Stimulated activated CD8-positive, alpha-beta memory T cell treated with anti-CD3 and anti-CD28 coated beads, Interleukin-7, amount 100 ng/mL, for 24 hours (primary cell): ENCODE results near the gene OLFML1.

Source experiments
- DNase-seq: peaks from one replicate; pipeline ENCODE4 v3.0.0-alpha.2; 2020; ENCODE audit warnings: low read depth

The OLFML1 gene

DNA sequence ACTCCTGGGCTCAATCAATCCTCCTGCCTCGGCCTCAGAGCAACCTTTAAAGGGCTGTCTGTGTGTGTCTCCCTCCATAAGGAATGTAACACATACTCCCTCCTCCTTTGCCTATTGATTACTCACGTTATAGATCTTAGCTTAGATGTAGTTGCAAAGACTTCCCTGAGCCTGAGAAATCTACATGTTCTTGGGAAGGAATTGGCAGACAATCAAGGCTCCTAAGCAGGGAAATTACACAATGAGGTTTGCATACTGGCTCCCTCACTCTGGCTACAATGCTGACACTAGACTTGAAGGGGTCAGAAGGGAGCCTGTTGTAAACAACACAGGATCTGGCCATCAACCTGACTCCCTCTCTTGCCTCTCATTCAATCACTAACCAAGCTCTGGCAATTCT lies 5.2 kb upstream of the OLFML1 start:
- DNase-seq = no peak

DNA sequence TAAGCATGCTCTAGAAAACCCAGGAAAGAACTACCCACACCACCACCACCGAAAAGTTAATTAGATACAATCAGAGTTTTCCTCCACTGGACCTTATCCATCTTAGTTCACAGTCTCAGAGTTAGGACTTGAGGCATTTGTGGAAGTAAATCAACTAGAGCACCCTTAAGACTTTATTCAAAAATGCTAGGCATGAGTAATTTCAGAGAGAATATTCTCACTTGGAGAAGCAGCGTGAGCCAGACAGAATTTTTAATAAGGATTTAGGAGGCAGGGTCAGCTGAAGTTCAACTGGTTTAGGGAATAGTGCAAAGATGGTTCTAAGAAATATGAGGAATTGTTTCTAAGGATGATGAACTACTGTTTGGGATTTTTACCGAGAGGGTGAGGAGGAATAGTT lies 1.2 kb upstream of the OLFML1 start:
- DNase-seq = no peak

DNA sequence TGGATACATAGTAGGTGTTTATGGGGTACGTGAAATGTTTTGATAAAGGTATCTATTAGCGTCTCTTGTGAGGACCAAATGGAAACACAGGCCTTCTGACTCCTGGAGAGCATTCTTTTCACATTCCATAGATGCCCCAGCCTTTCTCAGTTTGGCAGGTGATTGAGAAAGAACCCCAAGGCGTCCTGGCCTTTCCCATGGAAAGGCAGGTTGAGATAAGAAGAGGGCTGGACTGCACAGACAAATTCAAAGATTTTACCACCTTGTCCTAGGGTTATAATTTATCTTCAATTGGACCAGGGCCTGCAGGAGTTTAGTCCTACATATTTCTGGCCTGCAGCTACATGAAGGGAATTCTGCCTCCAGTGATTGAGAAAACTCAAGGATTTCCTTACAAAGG lies 661 bp upstream of the OLFML1 start:
- DNase-seq = no peak

DNA sequence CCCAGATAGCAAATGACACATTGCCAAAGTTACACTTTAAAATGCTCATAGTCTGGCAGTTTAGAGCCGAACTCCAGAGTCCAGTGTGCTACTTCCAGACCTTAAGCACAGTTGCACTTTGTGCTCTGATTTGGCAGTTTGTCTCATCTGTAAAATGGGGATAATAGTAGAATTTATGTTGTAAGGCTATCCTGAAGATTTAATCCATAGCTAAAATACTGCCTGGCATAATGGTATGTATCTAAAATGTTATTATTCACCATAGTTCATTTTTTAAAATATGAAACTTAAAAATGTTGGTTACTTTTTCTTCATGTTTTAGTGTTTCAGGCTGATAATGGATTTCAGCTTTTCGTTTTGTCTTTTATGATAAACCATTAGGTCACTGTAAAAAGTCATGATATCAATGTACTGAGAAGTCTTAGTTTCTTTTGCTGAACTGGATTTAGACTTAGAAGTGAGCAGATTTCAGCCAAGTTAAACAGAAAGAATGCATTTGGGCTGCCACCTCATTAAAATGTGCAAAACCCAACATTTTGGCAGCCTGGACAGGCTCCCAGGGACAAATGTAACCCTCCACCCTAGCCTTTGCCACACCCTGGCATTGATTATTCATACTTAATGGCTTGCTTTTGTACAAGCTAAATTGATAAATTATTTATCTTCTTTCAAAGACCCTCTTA lies 933 bp downstream of the OLFML1 start:
- no peak for DNase-seq

DNA sequence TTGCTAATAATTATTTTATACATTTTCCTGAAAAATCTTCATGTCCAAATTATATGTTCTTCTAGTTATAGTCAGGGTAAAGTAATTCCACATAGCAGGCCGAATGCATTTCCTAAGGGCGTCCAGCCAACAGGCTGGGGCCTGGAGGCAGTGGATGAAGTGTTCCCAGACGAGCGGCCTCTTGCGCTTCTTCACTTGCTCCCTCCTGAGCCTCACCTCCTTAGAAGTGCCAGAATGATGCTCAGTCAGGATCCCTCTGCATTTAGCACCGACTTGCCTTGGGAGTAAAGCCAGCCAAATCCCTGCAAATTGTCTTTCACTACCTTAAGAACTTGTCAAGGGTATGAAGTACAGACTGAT lies 1.5 kb downstream of the OLFML1 start:
- DNase-seq = no peak

DNA sequence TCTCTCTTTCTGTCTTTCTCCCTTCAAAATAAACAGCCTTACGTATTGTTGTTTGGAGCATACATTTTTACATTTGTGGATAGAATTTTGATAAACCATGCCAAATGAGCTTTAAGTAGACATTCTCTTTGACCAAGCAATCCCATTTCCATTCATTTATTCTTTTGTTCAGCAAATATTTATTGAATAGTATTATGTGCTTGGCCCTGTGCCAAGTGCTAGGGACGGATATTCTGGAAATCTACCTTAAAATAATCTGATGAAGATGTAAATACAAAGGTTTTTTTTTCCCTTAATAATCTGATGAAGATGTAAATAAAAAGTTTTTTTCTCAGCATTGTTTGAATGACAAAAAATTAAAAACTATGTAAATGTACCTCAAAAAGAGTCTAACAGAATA lies 2.1 kb downstream of the OLFML1 start:
- DNase-seq = no peak

DNA sequence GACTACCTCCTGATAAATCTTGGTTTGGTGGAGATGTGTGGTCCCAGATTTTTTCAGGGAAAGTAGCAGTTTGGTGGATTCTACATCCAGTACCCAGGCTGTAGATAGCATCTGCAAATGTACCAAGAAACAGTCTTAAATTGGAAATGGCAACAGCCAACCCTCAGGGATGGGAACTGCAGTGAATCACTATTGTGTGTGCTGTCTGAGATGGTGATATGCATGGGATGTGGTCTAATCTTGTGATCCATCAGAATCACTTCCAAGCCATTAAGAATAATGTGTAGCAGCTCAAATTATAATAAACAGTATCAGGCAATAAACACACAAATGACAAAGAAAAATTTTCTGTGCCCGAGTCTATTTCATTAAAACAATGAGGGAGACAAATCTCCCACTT lies 3.4 kb downstream of the OLFML1 start:
- DNase-seq = no peak

DNA sequence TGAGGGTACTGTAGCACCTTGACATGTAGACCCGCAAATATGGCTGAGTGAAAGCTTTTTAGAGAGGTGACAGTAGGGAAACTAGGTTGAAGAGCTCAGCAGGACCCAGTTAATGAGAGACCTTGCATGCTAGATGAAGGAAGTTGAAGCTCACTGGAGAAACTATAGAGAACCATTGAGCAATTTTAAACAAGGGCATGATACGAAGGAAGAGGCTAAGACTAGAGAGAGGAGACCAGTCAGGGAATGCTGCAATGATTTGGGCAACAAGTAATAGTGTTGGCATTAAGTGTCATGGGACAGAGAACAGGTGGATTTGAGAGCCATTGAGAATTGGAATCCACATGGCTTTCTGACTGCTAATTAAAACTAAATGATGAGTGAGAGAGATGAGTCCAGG lies 4.1 kb downstream of the OLFML1 start:
- no peak for DNase-seq

DNA sequence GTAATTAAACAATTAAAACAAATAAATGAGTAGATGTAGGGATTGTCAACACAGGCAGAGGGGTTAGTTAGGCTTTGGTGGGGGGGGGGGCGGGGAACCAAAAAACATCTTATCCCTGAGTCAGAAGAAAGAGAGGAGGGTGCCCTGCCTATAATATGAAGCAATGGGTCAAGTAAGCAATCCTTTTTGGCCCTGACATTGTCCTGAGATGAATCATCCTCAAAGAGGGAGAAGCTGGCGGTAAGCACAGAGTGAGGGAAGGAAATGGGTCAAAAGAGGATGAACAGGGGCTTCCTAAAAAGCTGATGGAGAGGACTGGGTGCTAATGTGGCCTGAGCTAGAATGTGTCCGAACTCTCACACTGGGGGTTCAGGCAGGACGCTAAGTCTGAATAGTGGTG lies 4.7 kb downstream of the OLFML1 start:
- DNase-seq = no peak

DNA sequence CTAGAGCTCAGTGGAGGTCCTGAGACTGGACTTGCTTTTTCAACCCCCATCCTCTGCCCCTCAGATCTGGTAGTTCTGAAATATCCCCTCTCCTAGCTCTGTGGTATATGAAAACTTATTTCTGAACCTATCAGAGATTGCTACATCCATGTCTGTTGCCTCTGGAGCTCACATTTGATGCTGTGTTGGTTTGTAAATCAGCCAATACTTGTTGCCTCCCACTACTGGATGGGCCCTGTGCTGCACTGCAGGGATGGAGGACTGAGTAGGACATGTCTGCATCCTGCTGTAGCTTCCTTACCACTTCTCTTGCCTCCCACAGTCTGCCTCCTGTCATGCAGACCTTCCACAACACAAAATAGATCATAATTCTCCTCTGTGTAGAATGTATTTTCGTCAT lies 5.2 kb downstream of the OLFML1 start:
- DNase-seq = no peak

DNA sequence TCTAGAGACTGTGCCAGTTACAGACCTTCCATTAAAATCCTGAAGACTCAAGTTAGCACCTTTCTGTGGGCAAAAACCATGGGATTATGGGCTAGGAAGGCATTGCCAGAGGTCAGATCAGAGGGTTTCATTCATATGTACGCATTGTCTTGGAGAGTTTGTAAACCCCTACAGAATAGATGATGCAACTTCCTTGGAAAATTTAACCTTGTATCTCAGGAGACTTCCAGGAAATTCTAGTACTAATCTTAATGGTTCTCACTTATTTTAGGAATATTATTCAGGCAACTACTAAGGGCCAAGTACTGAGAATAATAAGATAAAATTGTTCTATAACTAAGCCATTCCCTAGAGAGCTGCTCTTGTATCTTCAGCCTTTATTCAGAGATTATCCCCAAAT lies 6.9 kb downstream of the OLFML1 start:
- no peak for DNase-seq

DNA sequence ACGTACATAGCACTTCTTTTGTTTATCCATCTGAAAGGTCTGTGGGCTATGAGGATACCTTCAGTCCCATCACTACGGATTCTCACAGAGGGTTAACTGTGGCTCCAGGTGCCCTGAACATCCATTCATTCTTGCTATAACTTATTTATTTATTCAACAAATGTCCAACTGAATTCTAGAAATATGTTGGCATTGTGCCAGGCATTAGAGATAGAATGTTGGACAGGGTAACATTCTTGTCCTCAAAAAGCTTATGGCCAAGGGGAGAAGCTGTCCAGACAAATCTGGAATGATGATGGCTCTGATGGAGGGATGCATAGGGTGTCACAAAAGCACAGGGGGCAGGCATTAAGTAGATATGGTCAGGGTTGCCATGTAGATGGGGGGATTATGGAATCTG lies 8.4 kb downstream of the OLFML1 start:
- no peak for DNase-seq

DNA sequence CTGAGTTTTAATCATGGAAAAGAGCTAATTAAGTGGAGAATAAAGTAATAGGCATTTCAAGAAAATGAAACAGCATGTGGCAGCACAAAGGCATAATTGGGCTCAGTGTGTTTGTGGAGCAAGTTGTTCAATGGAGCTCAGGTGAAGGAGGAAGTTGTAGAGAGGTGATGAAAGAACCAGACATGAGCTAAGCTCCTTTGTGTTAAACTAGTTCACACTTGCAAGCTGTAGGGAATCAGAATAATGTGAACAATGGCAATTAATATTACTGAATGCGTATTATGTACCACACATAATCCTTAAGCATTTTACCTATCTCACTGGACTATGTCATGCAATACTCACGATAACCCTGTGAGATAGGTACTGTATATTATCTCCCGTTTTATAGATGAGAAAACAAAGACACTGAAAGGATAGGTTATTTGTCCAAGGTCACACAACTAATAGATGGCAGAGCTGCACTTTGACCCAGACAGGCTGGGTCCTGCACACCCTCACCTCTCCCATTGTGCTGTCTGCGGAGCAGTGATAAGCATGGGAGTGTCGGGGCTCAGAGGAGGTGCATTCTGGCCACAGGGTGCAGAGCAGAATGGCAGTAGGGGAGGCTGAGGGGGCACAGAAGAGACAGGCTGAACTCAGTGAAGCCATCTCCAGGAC lies 8.9 kb downstream of the OLFML1 start:
- no peak for DNase-seq

DNA sequence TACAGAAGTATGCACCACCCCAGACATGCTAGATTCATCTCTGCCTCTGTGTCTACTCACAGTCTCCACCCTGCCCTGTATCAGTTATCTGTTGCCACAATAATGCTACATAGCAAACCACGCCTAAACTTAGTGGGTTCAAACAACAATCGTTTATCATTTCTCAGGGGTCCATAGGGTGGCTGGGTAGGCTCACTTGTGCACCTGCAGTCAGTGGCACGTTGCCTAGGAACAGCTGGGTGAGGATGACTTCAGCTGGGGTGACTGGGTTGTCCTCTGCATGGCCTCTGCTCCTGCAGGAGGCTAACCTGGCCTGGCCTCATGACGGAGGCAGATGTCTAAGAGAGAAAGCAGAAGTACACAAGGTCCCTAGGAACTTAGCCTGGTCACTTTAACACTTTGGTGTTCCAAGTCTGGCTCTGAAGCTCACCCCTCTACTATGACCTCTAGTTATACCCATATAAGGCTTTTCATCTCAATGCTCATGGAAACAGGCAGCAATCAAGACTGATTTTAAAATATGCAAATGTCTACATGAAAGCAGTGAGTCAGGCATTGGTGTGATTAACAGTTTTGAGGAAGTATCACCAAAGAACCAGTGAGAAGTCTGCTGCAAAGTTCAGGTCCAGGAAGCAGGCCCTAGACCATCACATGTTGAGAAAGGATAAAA lies 10.7 kb downstream of the OLFML1 start:
- no peak for DNase-seq

DNA sequence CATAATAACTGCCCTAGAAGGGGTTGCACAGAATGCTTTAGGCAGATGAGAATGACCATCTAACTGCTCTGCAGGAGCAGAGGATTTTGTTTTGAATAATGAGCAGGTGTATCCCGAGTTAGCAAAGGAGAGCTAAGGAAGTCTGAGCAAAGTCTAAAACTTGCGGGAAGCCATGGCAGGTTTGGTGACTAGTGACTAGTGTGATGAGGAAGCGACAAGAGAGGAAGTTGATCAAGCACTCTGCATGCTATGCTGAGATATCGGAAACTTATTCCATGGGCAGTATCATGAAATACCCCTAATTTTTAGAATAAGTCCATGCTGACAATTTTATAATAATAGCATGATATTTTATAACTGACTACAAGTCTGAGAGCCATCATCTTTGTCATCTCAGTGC lies 12.9 kb downstream of the OLFML1 start:
- no peak for DNase-seq

DNA sequence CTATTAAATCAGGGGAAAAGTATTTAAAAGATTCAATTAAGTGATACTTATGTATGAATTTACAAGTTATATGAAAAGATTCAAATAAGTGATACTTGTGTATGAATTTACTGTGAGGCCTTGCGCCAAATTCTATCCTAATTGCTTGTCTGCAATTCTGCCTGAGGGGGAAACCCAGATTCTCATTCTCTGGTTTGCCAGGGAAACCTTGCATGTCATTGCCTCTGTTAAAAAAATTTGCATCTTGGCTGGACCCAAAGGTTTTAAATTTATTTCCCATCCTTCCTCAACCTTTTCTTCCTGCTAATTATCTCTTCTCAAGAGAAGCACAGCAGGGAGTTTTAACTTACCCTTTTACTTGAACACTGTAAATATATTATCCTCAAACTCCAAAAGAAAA lies 13.8 kb downstream of the OLFML1 start:
- DNase-seq = no peak

DNA sequence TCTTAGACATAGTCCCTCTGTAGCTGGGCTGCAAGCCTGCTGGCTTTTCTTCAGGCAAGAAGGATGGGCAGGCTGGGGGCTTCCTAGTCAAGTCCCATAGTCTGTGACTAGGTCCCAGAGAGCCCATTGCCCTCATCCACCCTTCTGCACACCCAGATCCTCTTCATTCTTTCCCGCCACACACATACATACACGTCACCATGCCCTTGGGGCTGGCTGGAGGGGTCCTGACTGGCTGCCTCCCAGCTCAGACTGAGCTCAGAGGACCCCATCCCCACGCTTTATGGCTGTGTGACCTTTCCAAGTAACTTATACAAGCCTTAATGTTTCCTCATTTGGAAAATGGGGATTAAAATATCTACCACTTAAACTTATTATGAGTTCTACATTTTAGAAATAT lies 14.9 kb downstream of the OLFML1 start:
- DNase-seq = no peak

DNA sequence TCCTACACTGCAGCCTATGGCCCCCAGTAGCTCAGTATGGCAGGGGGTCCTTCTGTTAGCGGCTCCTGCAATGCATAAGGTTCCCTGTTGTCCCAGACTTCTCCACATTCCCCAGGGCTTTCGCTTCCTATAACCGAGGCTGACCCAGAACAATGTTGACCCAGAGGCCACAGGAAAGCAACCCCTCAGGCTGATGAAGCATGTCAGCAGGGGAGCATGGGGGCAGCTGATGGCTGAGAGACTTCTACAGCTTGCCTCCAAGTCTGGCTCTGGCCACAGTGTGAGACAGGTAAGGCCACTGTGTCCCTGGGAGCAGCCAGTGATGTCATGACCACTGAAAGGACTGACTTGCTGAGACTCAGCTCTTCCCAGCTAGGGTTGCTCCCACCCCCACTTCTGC lies 15.9 kb downstream of the OLFML1 start:
- no peak for DNase-seq

DNA sequence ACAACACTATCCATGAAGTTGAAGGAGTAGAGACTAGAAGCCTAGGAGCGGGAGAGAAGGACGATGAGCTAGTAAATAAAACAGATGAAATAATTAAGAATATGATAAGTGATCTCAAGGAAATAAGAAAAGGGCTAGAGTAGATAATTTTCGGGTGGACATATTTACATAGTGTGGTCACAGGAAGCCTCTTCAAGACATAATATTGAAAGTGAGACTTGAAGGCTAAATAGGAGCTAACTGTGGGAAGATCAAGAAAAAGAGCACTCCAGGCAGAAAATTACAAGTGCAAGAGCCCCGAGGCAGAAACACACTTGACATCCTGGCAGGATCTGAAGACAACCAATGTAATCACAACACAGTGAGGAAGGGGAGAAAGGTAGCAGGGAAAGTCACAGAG lies 16.6 kb downstream of the OLFML1 start:
- DNase-seq = no peak

DNA sequence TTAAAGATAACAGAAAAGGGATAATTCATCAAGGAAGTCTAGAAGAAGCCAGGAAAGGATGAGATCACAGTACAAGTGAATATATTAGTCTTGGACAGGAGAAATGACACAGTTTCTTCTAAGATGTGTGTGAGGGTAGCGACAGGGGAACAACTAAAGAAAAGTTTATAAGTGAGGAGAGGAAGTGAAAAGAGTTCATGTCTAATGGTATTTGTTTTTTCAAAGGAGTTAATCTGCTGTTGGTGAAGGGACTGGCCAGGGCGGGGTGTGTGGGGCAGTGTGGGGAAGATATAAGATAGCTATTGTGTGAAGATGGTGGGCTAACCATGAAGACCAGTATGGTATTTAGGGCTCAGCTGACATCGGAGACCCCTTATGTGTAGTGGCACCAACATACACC lies 20.9 kb downstream of the OLFML1 start:
- no peak for DNase-seq

DNA sequence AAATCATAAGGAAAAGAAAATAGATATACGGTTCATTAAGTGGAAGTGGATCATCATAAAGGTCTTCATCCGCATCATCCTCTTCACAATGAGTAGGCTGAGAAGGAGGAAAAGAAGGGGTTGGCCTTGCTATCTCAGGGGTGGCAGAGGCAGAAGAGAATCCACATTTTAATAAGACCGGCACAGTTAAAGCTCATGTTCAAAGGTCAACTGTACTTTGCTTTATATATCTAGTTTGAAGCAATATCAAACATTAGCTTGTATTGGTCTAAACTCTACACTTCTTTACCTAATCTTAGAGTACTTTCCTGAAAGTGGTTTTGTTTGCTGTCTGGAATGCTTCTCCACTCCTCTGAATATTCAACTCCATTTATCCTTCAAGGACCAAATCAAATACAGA lies 22.8 kb downstream of the OLFML1 start:
- DNase-seq = no peak

DNA sequence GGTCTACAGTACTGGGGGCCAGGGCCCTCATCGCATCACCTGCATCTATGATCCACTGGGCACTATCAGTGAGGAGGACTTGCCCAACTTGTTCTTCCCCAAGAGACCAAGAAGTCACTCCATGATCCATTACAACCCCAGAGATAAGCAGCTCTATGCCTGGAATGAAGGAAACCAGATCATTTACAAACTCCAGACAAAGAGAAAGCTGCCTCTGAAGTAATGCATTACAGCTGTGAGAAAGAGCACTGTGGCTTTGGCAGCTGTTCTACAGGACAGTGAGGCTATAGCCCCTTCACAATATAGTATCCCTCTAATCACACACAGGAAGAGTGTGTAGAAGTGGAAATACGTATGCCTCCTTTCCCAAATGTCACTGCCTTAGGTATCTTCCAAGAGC lies 24.7 kb downstream of the OLFML1 start:
- no peak for DNase-seq

DNA sequence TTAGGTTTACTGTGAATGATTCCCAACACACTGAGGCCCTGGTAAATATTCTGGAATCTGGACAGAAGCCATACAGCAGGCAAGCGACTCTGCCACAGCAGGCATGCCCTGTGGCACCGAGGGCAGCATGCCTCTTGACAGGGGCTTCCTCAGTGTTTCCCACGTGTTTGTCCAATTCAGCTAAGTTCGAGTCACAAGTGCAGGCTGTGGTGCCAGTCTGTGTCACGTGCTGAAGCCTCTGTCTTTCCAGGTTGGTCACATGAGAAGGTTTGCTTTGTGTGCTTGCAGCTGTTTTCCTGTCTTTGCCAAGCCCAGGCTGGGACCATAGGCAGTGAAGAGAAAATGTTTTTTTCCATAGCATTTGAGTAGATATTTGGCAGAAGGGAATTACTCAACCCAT lies 26.1 kb downstream of the OLFML1 start:
- DNase-seq = no peak
